Muscle of back (tissue), 11 donors: ENCODE data around the gene RYR1. TPM values are rescaled to one million over a fixed set of nuclear protein-coding genes. Genes with fewer than 3 reads are reported as not detected.
"Not testable (repeated sequence)": the region's sequence is repeated elsewhere in the genome, so short reads cannot be mapped to it uniquely, and the experiment has no call there.

Source experiments
- DNase-seq, 3 donors: peaks; one replicate each; pipeline versions ENCODE4 v3.0.0 to v3.0.0-alpha.2; 2013
- polyA plus RNA-seq, 10 donors: library from polyadenylated mRNA; unstranded; fragments of 120-200 nt; gene quantifications; one replicate each; pipeline ENCODE4 v1.2.1, GENCODE V29; 2013; ENCODE audit not compliant: insufficient read length in 10 of 10

Gene RYR1
- polyA plus RNA-seq, 10 donors = 269 to 630 (median 491) TPM

DNA sequence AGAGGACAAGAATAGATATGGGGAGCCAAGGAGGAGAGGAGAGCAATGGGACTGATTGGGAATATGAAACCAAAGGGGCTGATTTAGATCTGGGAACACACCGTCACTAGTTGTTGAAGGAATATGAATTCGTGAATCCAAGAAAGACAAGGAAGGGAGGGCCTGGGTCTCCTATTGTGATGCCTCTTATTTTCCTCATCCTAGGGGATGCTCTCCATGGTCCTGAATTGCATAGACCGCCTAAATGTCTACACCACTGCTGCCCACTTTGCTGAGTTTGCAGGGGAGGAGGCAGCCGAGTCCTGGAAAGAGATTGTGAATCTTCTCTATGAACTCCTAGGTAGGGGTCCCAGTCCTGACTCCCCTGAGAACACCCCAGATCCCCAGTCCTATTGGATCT is 21.5 kb downstream of the RYR1 start:
- peak; percentile 17 to 47 (median 27) for DNase-seq

DNA sequence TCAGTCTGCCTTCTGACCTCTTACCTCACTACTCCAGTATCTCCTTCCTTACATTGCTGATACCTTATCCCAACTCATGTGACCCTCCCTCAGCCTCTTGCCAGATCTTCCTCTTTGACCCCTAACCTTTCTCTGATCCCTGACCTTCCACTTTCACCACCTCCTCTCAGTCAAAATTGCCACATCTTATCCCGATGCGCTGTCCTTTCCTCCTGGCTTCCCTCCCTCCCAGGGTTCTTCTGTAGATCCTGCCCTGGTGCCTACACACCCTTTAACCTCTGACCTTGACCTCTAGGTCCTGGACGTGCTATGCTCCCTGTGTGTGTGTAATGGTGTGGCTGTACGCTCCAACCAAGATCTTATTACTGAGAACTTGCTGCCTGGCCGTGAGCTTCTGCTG is 23.7 kb downstream of the RYR1 start:
- no peak for DNase-seq

DNA sequence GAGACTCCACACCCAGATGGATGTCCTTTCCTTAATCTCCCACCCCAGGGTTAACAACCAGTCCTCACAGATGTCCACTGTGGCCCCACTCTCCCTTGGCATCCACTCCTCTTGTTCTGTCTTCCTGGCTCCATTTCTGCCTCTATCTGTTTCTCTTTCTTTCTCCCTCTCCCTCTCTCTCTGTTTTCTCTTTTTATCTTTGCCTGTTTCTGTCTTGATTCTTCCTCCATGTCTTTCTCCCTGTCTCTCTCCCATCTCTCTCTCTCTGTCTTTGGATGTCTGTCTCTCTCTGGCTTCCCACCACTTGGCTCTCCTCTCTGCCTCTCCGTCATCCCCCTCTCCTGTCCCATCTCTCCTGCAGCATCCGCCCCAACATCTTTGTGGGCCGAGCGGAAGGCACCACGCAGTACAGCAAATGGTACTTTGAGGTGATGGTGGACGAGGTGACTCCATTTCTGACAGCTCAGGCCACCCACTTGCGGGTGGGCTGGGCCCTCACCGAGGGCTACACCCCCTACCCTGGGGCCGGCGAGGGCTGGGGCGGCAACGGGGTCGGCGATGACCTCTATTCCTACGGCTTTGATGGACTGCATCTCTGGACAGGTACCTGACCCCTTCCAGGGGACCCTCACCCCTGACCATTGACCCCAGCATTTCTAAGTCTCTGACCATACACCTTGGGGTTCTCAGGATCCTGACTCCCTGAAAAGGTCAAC is 24.4 kb downstream of the RYR1 start:
- no peak for DNase-seq

DNA sequence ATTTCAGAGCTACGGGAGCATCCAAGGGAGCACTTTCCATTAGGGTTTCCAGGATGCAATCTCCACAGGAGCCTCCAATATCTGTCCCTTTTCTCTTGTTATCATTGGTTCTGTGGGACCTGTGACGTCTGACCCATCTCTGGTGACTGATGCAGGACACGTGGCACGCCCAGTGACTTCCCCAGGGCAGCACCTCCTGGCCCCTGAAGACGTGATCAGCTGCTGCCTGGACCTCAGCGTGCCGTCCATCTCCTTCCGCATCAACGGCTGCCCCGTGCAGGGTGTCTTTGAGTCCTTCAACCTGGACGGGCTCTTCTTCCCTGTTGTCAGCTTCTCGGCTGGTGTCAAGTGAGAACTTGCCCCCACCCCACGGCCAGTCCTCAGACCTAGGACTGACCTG is 25.5 kb downstream of the RYR1 start:
- DNase-seq = no peak

DNA sequence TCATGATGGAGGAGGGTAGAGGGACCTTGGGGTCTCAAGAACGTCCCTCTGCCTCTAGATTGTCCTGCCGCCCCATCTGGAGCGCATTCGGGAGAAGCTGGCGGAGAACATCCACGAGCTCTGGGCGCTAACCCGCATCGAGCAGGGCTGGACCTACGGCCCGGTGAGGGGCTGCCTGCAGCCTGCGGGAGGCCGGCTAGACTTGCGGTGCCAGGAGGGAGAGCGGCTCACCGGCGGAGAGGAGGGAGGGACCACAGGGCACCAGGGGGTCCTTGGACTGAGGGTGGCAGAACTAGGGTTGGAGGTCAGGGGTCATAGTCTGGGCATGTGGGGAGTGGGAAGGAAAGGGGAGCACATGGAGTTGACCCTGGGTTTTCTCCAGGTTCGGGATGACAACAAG is 29.9 kb downstream of the RYR1 start:
- DNase-seq = no peak

DNA sequence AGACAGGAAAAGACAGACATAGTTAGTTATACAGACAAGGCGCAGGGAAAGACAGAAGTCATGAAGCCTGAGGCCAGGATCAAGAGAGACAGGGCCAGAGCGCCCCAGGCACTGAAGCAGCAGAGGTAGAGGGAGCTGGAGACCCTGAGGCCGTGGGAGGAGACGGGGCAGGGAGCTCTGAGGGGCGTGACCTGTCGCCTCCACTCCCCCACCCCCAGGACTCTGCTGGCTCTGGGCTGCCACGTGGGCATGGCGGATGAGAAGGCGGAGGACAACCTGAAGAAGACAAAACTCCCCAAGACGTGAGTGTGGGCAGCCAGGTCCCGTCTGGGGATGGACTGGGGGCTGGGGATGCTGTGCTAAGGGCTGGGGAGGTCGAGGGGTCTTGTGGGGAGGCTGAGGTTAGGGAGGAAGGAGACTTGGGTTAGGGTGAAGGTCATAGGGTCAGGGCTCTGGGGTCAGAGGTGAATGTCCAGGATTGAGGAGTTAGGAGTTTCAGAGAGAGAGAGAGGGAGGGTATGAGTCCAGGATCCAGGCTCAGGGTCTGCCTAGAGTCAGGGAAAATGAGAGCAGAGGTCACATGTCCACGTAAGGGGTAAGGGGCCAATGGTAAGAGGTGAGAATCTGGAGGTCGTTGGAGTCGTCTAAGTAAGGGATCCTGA is 31.1 kb downstream of the RYR1 start:
- DNase-seq = no peak

DNA sequence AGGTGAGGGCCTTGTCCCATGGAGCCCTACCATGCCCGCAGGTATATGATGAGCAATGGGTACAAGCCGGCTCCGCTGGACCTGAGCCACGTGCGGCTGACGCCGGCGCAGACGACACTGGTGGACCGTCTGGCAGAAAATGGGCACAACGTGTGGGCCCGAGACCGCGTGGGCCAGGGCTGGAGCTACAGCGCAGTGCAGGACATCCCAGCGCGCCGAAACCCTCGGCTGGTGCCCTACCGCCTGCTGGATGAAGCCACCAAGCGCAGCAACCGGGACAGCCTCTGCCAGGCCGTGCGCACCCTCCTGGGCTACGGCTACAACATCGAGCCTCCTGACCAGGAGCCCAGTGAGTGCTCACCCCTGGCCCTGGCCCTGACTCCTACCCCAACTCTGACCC is 32.6 kb downstream of the RYR1 start:
- no peak for DNase-seq

DNA sequence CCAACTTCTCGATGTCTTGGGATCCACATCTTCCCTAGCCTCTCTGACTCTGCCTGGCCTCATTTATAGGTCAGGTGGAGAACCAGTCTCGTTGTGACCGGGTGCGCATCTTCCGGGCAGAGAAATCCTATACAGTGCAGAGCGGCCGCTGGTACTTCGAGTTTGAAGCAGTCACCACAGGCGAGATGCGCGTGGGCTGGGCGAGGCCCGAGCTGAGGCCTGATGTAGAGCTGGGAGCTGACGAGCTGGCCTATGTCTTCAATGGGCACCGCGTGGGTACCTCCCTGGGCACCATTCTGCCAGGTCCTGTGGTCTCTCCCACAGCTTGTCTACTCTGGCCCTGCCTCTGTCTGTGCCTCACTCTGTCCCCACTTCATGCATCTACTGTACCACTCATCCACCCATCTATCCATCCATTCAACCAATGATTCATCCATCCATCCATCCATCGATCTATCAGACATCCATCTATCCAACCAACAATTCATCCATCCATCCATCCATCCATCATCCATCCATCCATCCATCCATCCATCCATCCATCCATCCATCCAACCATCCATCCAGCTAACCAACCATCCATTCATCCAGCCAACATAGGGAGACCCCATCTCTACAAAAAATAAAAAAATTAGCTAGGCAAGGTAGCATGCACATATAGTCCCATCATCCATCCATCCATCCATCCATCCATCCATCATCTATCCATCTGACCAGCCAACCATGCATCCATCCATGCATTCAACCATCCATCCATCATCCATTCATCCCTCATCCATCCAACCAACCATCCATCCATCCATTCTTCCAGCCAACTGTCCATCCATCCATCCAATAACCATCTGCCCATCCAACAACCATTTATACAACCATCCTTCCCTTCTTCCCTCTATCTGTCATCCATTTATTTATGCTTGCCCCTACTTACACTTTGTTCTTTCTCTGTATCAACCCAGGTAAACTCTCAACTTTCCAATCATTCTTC is 34.3 kb downstream of the RYR1 start:
- DNase-seq = no peak

DNA sequence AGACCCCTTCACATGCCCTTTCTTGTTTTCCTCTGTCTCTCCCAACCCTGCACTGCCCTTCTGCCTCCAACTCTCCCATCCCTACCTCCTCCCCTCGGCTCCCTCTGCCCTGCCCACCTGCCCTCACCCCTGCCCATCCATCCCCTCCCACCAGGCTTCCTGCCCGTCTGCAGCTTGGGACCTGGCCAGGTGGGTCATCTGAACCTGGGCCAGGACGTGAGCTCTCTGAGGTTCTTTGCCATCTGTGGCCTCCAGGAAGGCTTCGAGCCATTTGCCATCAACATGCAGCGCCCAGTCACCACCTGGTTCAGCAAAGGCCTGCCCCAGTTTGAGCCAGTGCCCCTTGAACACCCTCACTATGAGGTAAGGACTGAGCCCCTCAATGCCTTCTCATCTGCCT is 35.7 kb downstream of the RYR1 start:
- DNase-seq = no peak

DNA sequence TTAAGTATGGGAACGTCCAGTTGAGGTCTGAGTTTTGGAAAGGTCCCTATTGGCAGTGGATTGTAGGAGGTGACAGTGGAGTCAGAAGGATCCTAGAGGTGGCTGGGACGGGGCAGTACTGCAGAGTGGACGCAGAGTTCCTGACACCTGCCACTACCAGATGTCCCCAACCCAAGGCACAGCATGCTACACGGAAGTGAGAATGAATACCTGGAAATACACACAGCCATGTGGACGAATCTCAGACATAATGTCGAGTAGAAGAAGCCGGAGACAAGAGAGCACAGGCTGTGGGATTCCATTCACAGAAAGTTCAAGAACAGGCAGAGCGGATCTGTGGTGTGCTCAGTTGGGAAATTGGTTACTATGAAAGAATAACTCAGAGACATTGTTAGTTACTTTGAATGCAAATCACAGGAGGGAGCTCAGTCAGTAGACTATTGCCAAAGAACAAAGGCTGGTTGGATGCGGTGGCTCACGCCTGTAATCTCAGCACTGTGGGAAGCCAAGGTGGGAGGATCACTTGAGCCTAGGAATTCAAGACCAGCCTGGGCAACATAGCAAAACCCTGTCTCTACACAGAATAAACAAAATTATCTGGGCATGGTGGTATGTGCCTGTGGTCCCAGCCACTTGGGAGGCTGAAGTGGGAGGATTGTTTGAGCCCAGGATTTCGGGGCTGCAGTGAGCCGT is 37.4 kb downstream of the RYR1 start:
- DNase-seq = no peak

DNA sequence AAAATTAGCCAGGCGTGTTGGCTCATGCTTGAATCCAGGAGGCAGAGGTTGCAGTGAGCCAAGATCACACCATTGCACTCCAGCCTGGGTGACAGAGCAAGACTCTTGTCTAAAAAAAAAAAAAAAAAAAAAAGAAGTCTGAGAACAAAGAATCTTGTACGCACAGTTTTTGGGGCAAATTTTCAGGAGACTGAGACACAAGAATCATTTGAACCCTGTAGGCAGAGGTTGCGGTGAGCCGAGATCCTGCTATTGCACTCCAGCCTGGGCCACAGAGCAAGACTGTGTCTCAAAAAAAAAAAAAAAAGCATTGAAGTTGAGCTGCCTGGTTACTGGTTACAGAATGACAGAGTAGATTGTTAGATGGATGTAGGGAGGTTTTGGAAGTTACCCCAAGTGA is 39.2 kb downstream of the RYR1 start:
- not testable (repeated sequence) for DNase-seq

DNA sequence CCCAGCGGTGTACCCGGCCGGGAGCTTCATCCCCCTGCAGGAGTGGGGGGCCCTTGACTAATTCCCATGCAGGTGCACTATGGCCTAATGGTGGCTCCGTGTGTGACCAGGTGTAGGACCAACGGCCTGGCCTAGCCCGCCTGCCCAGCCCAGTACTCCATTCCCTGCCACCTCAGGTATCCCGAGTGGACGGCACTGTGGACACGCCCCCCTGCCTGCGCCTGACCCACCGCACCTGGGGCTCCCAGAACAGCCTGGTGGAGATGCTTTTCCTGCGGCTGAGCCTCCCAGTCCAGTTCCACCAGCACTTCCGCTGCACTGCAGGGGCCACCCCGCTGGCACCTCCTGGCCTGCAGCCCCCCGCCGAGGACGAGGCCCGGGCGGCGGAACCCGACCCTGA is 39.7 kb downstream of the RYR1 start:
- no peak for DNase-seq

DNA sequence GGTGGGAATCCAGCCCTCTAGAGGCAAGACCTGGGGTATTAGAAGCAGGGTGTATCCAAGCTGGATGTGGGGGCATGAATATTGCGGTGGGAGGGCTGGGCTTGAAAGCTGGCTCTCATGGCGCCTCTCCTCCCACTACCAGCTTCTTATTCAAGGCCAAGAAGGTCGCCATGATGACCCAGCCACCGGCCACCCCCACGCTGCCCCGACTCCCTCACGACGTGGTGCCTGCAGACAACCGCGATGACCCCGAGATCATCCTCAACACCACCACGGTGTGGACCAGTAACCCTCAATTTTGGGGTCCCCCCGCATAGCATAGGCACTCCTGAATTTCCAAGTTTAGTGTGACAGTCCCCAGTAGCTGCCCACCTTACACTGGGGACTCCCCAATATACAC is 41.7 kb downstream of the RYR1 start:
- no peak for DNase-seq

DNA sequence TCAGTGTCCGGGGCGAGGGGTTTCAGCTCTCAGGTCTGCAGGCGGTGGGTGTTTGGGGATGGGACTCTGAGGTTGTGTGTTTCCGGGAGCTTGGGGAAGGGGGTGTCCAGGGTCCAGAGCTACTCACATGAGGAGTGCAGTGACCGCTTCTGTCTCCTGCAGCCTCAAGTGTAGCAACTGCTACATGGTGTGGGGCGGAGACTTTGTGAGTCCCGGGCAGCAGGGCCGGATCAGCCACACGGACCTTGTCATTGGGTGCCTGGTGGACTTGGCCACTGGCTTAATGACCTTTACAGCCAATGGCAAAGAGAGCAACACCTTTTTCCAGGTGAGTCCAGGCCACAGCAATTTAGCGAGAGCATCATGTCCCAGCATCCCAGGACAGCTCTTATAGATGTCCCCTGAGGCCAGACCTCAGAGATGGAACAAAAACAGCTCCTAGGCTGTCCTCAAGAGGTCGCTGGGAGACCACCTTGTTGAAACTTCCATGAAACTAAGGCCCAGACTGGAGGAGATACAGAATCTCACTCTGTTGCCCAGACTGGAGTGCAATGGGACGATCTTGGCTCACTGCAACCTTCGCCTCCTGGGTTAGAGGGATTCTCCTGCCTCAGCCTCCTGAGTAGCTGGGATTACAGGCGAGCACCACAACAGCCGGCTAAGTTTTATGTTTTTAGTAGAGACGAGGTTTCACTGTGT is 44.9 kb downstream of the RYR1 start:
- no peak for DNase-seq

DNA sequence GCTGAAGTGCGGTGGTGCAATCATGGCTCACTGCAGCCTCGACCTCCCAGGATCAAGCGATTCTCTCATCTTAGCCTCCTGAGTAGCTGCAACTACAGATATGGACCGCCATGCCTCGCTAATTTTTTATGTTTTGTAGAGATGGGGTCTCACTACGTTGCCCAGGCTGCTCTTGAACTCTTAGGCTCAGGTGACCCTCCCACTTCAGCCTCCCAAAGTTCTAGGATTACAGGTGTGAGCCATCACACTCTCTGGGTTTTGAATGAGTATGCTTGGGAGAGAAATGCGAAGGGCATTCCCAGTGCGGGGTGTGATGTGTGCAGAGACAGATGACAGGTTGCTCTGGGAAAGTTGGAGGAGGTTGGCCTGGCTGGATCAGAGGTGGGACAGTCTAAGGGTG is 49.0 kb downstream of the RYR1 start:
- no peak for DNase-seq

DNA sequence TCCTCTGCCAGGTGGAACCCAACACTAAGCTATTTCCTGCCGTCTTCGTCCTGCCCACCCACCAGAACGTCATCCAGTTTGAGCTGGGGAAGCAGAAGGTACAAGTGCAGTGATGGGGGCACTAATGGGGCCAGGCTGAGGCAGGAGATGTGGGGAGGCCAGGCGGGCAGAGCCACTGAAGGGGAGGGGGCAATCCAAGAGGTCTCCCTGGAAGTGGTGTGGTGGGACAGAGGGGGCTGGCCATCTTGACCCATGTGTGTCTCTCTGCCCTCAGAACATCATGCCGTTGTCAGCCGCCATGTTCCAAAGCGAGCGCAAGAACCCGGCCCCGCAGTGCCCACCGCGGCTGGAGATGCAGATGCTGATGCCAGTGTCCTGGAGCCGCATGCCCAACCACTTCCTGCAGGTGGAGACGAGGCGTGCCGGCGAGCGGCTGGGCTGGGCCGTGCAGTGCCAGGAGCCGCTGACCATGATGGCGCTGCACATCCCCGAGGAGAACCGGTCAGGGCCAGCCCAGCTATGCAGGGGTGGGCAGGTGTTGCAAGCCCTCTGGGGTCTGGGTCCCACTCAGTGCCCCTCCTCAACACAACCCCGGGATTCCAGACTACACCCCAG is 49.6 kb downstream of the RYR1 start:
- no peak for DNase-seq

DNA sequence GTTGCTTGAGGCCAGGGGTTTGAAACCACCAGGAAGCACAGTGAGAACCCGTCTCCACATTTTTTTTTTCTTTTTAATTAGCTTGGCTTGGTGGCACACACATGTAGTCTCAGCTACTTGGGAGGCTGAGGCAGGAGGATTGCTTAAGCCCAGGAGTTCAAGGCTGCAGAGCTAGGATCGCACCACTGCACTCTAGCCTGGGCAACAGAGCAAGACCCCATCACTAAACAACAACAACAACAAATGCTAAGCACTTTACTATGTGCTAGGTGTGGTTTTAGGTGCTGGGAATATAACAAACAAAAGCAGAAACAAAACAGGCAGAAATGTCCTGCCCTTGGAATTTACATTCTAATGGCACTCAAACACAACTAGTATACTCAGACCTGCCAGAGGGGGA is 51.3 kb downstream of the RYR1 start:
- no peak for DNase-seq

DNA sequence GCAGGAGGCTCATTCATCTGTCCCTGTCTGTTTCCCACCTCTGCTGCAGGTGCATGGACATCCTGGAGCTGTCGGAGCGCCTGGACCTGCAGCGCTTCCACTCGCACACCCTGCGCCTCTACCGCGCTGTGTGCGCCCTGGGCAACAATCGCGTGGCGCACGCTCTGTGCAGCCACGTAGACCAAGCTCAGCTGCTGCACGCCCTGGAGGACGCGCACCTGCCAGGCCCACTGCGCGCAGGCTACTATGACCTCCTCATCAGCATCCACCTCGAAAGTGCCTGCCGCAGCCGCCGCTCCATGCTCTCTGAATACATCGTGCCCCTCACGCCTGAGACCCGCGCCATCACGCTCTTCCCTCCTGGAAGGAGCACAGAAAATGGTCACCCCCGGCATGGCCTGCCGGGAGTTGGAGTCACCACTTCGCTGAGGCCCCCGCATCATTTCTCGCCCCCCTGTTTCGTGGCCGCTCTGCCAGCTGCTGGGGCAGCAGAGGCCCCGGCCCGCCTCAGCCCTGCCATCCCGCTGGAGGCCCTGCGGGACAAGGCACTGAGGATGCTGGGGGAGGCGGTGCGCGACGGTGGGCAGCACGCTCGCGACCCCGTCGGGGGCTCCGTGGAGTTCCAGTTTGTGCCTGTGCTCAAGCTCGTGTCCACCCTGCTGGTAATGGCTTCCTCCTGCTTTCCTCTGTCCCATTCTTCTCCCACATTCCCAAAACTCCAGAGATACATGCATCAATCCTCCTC is 52.2 kb downstream of the RYR1 start:
- DNase-seq = no peak

DNA sequence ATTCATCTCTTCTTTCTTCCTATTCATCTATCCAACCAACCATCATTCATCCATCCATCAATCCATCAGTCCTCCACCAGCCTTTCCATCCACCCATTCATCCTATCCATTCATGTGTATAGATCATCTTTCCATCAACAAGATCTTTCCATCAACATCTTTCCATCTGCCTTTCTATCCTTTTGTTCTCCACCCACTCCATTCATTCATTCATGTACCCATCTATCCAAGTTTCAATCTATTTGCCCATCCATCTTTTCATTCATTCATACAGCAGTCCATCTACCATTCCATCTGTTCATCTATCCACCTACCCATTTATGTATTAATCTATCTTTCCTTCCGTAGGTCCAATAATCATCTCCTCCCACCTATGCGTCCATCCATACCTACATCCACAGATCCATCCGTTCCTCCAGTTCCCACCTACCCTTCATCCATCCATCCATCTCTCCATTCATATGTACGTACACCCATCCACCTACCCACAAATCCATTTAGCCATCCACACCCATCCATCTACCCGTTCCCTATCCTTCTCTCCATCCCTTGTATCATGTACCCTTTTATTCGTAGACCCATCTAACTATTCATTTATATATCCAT is 53.3 kb downstream of the RYR1 start:
- no peak for DNase-seq

DNA sequence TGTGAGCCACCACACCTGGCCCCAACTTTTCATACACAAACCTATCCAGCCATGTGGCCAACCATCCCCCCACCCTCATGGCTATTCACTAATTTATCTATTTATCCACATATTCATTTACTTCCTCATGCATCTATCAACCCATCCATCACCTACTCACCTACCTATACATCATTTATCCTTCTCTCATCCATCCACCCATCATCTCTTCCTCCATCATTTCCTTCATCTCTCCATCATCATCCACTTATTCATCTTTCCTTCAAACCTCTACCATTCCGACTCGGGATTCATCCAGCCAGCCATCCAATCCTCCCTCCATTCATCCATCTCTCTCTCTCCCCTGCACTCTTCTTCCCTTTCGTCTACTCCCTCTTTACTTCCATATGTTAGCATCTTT is 54.6 kb downstream of the RYR1 start:
- DNase-seq = no peak
